ENCODE measurements around the gene CACNA1S. TPM values are rescaled to one million over a fixed set of nuclear protein-coding genes. Genes with fewer than 3 reads are reported as not detected.

Gene CACNA1S
- total and polyA plus RNA-seq, 2 of the 4 experiments (the other 2 are of a cell fraction), result not detected

DNA sequence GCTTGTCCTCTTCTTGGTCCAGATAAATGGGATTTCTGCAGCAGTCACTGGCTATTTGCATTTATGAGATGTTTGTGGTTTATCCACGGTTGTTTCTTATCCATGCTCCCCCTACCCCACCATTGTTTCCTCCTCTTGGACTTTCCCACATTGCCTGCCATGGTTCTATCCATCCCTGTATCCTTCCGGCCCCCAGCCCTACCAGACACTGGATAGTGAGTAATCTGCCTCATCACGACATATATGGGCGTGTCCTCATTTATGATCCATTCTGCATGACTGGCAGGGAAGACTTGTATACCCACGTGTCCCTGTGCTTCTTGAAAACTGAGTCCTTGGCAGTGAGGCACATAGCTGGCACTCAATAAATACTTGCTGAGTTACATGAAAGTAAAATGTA lies 40.1 kb downstream of the CACNA1S start:
- TF ChIP-seq POLR2A (IDR thresholded peaks at IDR 0.05; ENCODE audit: low read depth, low read length) (no peak), RAD21 (IDR thresholded peaks at IDR 0.05; ENCODE audit: low read length) (no peak), CHD1 (IDR thresholded peaks at IDR 0.05; ENCODE audit: low read depth, low read length) (no peak), BHLHE40 (IDR thresholded peaks at IDR 0.05; ENCODE audit: low read depth, low read length) (no peak), ELK1 (IDR thresholded peaks at IDR 0.05; ENCODE audit: borderline replicate concordance, low read depth, low read length) (no peak), NFE2L2 (IDR thresholded peaks at IDR 0.05; ENCODE audit: low read depth, low read length) (no peak), FOS (IDR thresholded peaks at IDR 0.05; ENCODE audit: low read depth, low read length) (no peak), CTCF (conservative IDR thresholded peaks at IDR 0.05; ENCODE audit: low read depth, low read length) (no peak), RCOR1 (IDR thresholded peaks at IDR 0.05; ENCODE audit: insufficient replicate concordance, low read length) (no peak), MAZ (IDR thresholded peaks at IDR 0.05; ENCODE audit: borderline replicate concordance, low read depth, low read length) (no peak)
- no TSS peak for BruUV-seq (replicated peaks)
- H2BK5ac ChIP-seq (ENCODE audit: low read depth, low read length, poor library complexity, severe bottlenecking), result no peak overlapping the region
- no peak overlapping the region for H2AK5ac ChIP-seq (ENCODE audit: low read depth, low read length)
- H2AK9ac ChIP-seq (replicated peaks; ENCODE audit: low read depth, low read length, poor library complexity), result no peak overlapping the region
- POLR2A ChIA-PET (ENCODE audit: unreplicated experiment), result no interaction called here
- dilution Hi-C loops (cut with HindIII; ENCODE audit: low sequenced_read_pairs, unreplicated experiment), result no loop called here
- no peak overlapping the region for H3K56ac ChIP-seq (ENCODE audit: extremely low read depth, insufficient read depth, low read length)
- 63% methylated on average over 2 of the region's 5 CpGs; no CpG with 5 or more reads in 1 of the 2 experiments for WGBS, 2 experiments (ENCODE audit: extremely low coverage in 2 of 2, insufficient read length in 1 of 2)
- H2BK120ac ChIP-seq (ENCODE audit: low read depth, low read length), result no peak overlapping the region
- H3K4me1 ChIP-seq (ENCODE audit: control insufficient read depth, insufficient read depth, low read length), result no peaks in the 10 kb centered on the region
- no peak for DNase-seq
- CTCF ChIA-PET, result interaction anchor here (0.8 kb wide), 1 partner anchor 147 kb away, joined by 3 read pairs; no protein-coding TSS in a partner anchor
- no peak overlapping the region for H3K23ac ChIP-seq (ENCODE audit: low read depth, low read length)
- H3K9me1 ChIP-seq (ENCODE audit: insufficient read depth, low read length), result no peaks in the 10 kb centered on the region
- H3K4me2 ChIP-seq (ENCODE audit: low read depth, low read length), result no peak overlapping the region
- no peak overlapping the region for H2AFZ ChIP-seq (replicated peaks; ENCODE audit: low read length, poor library complexity)
- H4K8ac ChIP-seq (ENCODE audit: low read depth in 2 of 2, low read length in 2 of 2), result no peak overlapping the region
- ATAC-seq (ENCODE audit: low read depth), result no peak
- H3K9ac ChIP-seq (ENCODE audit: low read depth, low read length), result no peak overlapping the region
- no peaks in the 10 kb centered on the region for H3K36me3 ChIP-seq (ENCODE audit: control insufficient read depth, insufficient read depth, low read length)
- no peak overlapping the region for H3K18ac ChIP-seq (ENCODE audit: low read depth, low read length)
- no peaks in the 10 kb centered on the region for H3K79me1 ChIP-seq (ENCODE audit: low read depth in 1 of 2, low read length in 2 of 2)
- no peak overlapping the region for H3K4ac ChIP-seq (ENCODE audit: low read depth, low read length)
- no peak overlapping the region for H3K4me3 ChIP-seq (ENCODE audit: insufficient read depth, low read depth, low read length)
- H4K5ac ChIP-seq (ENCODE audit: low read depth, low read length), result no peak overlapping the region
- no peak overlapping the region for H2BK20ac ChIP-seq (ENCODE audit: low read depth, low read length)
- intact Hi-C loops (cut with micrococcal nuclease), result no loop called here
- in situ Hi-C loops (cut with MboI; ENCODE audit: low sequenced_read_pairs), result no loop called here
- H3K27me3 ChIP-seq (ENCODE audit: control insufficient read depth, insufficient read depth, low read length), result peaks cover 83% of the 10 kb centered on the region
- no peak overlapping the region for H3K14ac ChIP-seq (replicated peaks; ENCODE audit: low read depth, low read length)
- H4K91ac ChIP-seq (ENCODE audit: insufficient read depth, low read depth, low read length), result no peak overlapping the region
- H4K20me1 ChIP-seq (ENCODE audit: insufficient read depth, low read length), result no peaks in the 10 kb centered on the region
- no peak overlapping the region for H3K27ac ChIP-seq (ENCODE audit: insufficient read depth, low read length)
- no peaks in the 10 kb centered on the region for H3K9me3 ChIP-seq (ENCODE audit: control insufficient read depth, insufficient read depth, low read length)
- no peak overlapping the region for H2BK15ac ChIP-seq (ENCODE audit: low read depth, low read length)

All from IMR-90 (cell line).